ENCODE results near the gene MAMDC2. TPM values are rescaled to one million over a fixed set of nuclear protein-coding genes. Genes with fewer than 3 reads are reported as not detected.

Gene MAMDC2
- total RNA-seq, 1 experiment from 2014 or later: 2.7 TPM

DNA sequence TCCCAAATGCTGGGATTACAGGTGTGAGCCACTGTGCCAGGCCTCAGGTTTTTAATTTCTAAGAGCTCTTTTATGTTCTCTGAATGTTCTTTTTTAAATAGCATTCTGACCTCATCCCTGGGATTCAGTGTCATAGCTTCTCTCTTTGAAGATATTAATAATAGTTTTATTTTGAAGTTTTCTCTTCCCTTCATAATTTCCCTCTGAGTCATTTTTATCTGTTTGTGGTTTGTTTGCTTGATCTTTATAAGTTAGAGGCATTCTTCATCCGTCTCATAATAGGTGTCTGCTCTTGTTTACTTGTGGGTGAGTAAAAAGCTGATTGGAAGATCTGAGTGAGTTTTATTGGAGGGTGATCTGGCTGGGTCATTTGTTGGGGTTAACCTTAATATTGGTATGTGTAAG, 12.5 kb upstream of the MAMDC2 start:
- peak in 1 of 2 experiments; percentile 96 for DNase-seq
- peak overlapping the region; percentile 38 for H3K4me2 ChIP-seq
- intact Hi-C loops (cut with micrococcal nuclease; ENCODE audit: unreplicated experiment): loop anchor here (1.0 kb wide), 1 partner anchor 63 kb away; no protein-coding TSS in a partner anchor

DNA sequence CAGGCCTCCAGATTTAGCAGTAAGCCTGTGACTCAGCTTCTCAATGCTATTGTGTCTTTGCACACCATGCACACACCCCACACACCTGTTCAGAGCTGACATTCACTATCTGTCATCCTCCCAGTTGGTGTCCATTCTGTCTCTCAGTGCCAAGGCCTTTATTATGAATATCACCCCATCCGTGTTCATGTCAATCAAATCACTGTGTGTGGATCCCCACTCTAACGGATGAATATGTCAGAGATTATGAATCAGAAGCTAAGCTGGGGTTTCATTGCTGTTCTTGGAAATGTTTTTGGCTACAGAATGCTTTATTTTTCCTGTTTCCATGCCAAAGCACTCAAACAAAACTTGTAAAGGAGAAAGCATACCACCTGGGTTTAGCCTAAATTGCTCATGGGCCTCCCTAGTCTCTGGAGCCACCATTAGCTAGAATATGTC, 9.4 kb upstream of the MAMDC2 start:
- CTCF ChIA-PET: no interaction called here

More for the DNA sequence above, 12.5 kb upstream of the MAMDC2 start:
- no peaks in the 10 kb centered on the region for H4K20me1 ChIP-seq (ENCODE audit: insufficient read depth)
- no peaks in the 10 kb centered on the region for H3K27me3 ChIP-seq (ENCODE audit: insufficient read depth, low read depth)
- H3K4me1 ChIP-seq (replicated peaks; ENCODE audit: insufficient read depth): peaks cover 20% of the 10 kb centered on the region
- TF ChIP-seq CTCF (conservative IDR thresholded peaks at IDR 0.05) (no peak), EZH2 (IDR thresholded peaks at IDR 0.05; ENCODE audit: low read depth) (no peak)
- H3K27ac ChIP-seq: peak overlapping the region; percentile 39; the same call in 1 of the 2 replicates
- H3K4me3 ChIP-seq: no peak overlapping the region
- H3K79me2 ChIP-seq (ENCODE audit: low read depth): no peaks in the 10 kb centered on the region
- no peak overlapping the region for H2AFZ ChIP-seq
- peaks cover 14% of the 10 kb centered on the region for H3F3A ChIP-seq (ENCODE audit: insufficient read depth, low read depth)
- ChIA-PET POLR2A (ENCODE audit: unreplicated experiment) (interaction anchor here (0.6 to 1.2 kb wide), 9 partner anchors 18 to 1770 kb away, joined by 3 to 9 read pairs (median 3); no protein-coding TSS in a partner anchor), CTCF (interaction anchor here (0.5 kb wide), 1 partner anchor 355 kb away, joined by 3 read pairs; no protein-coding TSS in a partner anchor)
- no peaks in the 10 kb centered on the region for H3K36me3 ChIP-seq (ENCODE audit: low read depth)
- no peaks in the 10 kb centered on the region for H3K9me2 ChIP-seq (ENCODE audit: insufficient read depth)
- BruUV-seq (replicated peaks): no TSS peak
- H3K9me3 ChIP-seq (ENCODE audit: insufficient read depth, low read depth): no peaks in the 10 kb centered on the region

DNA sequence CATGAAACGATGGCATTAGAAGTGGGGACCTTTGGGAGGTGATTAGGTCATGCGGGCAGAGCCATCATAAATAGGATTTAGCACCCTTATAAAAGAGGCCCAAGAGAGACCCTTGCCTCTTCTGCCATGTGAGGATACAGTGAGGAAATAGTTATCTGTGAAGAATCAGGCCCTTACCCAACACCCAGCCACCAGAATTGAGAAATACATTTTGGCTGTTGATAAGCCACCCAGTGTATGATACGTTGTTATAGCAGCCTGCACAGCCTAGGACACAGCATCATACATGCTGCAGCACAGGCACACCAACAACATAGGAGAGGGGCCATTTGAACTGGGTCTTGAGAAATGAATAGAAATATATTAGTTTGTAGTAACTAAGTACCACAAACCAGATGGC, 8.0 kb upstream of the MAMDC2 start:
- no peak for DNase-seq
- Histone ChIP-seq H3F3A (ENCODE audit: insufficient read depth, low read depth) (peaks cover 12% of the 10 kb centered on the region), H3K4me3 (no peak overlapping the region), H3K4me2 (no peak overlapping the region), H3K4me1 (replicated peaks; ENCODE audit: insufficient read depth) (peaks cover 18% of the 10 kb centered on the region), H3K27ac (no peak overlapping the region), H3K9me3 (ENCODE audit: insufficient read depth, low read depth) (no peaks in the 10 kb centered on the region), H4K20me1 (ENCODE audit: insufficient read depth) (no peaks in the 10 kb centered on the region), H2AFZ (no peak overlapping the region), H3K9me2 (ENCODE audit: insufficient read depth) (no peaks in the 10 kb centered on the region), H3K36me3 (ENCODE audit: low read depth) (no peaks in the 10 kb centered on the region), H3K27me3 (ENCODE audit: insufficient read depth, low read depth) (no peaks in the 10 kb centered on the region), H3K79me2 (ENCODE audit: low read depth) (no peaks in the 10 kb centered on the region)
- TF ChIP-seq EZH2 (IDR thresholded peaks at IDR 0.05; ENCODE audit: low read depth): no peak
- TF ChIP-seq CTCF (conservative IDR thresholded peaks at IDR 0.05): no peak
- intact Hi-C loops (cut with micrococcal nuclease; ENCODE audit: unreplicated experiment): no loop called here
- no TSS peak for BruUV-seq (replicated peaks)
- ChIA-PET CTCF (no interaction called here), POLR2A (ENCODE audit: unreplicated experiment) (no interaction called here)

More for the DNA sequence above, 9.4 kb upstream of the MAMDC2 start:
- intact Hi-C loops (cut with micrococcal nuclease; ENCODE audit: unreplicated experiment): no loop called here
- POLR2A ChIA-PET (ENCODE audit: unreplicated experiment): interaction anchor here (0.6 kb wide), 2 partner anchors 14 to 189 kb away, joined by 3 read pairs; no protein-coding TSS in a partner anchor
- Histone ChIP-seq H3K27me3 (ENCODE audit: insufficient read depth, low read depth) (no peaks in the 10 kb centered on the region), H3K4me3 (no peak overlapping the region), H3K9me3 (ENCODE audit: insufficient read depth, low read depth) (no peaks in the 10 kb centered on the region), H4K20me1 (ENCODE audit: insufficient read depth) (no peaks in the 10 kb centered on the region), H3F3A (ENCODE audit: insufficient read depth, low read depth) (peaks cover 14% of the 10 kb centered on the region), H3K79me2 (ENCODE audit: low read depth) (no peaks in the 10 kb centered on the region), H3K27ac (no peak overlapping the region), H3K36me3 (ENCODE audit: low read depth) (no peaks in the 10 kb centered on the region), H2AFZ (no peak overlapping the region), H3K9me2 (ENCODE audit: insufficient read depth) (no peaks in the 10 kb centered on the region), H3K4me2 (no peak overlapping the region), H3K4me1 (replicated peaks; ENCODE audit: insufficient read depth) (peaks cover 20% of the 10 kb centered on the region)
- no peak for DNase-seq
- TF ChIP-seq CTCF (conservative IDR thresholded peaks at IDR 0.05): no peak
- TF ChIP-seq EZH2 (IDR thresholded peaks at IDR 0.05; ENCODE audit: low read depth): no peak
- no TSS peak for BruUV-seq (replicated peaks)

Data from PC-9 (cell line).